ENCODE data around the gene SLC25A53.

DNA sequence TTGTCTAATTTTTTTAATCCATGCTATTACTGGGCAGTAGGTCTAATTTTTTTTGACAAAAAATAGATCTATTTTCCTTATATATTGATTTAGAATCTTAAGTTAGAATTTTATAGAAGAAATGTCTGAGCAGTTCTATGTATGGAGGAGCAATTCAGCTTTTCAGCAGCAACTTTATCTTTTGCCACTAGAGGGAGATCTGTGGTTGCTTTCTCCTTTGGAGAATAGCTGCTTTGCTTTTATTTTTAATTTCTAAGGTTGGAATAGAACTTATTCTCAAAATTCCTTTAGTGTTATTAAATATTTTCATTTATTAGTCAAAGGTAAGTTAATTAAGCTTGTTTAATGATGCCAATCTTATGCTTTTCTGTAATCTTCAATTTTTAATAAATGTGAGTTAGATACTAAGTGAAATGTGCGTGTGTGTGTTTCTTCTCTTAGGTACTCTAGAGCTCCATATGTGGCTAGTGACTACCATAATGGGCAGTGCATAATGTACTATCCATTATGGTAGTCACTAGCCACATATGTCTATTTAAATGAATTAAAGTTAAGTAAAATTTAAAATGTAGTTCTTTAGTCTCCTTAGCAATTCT lies 38.8 kb upstream of the SLC25A53 start:
- TF ChIP-seq POLR2A (IDR thresholded peaks at IDR 0.05; ENCODE audit: low read length) (no peak), GATA1 (IDR thresholded peaks at IDR 0.05; ENCODE audit: low read depth, low read length) (no peak)

Measured in erythroblast (primary cell).